Measurements from ENCODE around the gene CWC25.

DNA sequence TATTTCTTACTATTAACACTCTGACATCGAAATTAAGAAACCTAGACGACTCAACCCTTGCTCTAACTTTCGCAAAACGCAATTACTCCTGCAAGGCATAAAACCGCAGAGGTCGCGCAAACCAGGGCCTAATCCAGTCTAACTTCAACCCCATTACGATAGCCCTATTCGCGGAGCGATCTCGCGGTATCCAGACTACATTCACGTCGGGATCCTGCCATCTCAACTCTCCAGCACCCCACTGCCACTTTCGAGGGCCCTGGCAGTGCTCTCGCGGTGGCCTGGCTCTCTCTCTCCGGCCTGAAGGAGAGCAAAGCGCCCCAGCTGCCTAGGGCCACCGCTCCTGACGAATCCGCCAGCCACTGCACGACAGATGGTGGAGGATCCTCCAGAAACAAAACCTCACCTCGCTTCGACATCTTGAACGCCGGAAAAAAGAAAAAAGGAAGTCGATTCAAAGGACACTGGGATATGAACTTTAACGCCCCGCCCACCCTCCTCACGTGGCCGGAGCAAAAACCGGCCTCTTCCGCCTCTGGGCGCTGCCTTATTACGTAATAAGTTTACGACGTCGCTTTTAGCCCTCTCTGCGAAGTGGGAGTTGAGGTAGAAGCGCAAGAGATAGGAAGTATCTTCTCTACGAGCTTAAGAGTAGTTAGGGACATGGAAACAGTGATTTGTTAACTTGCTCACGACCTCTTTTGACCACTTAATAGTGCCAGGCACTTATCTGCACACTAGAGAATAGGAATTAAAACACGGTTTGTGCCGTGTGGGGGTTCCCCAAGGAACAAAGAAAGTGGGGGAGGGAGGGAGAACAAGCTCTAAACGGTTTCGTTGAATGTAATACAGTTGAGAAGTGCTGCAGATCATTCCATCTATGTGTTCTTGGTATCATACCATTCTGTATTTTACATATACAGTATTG, 28.4 kb upstream of the CWC25 start, which contains the start of gene RPL23:
- TF ChIP-seq NRF1 (IDR thresholded peaks at IDR 0.05; ENCODE audit: low read depth, low read length) (no peak), USF2 (IDR thresholded peaks at IDR 0.05; ENCODE audit: borderline replicate concordance, low read depth, low read length) (peak; percentile 88), POLR2AphosphoS5 (IDR thresholded peaks at IDR 0.05; ENCODE audit: low read depth, low read length) (peak; percentile 100), USF1 (IDR thresholded peaks at IDR 0.05; ENCODE audit: borderline replicate concordance, low read depth) (peak; percentile 97), YY1 (IDR thresholded peaks at IDR 0.05; ENCODE audit: low read depth) (peak; percentile 78), SMC3 (IDR thresholded peaks at IDR 0.05; ENCODE audit: low read depth, low read length) (no peak), EP300 (IDR thresholded peaks at IDR 0.05; ENCODE audit: borderline replicate concordance in 1 of 2, low read depth in 1 of 2, low read length in 1 of 2) (no peak), MEF2A (IDR thresholded peaks at IDR 0.05; ENCODE audit: borderline replicate concordance, low read depth) (no peak), TEAD4 (IDR thresholded peaks at IDR 0.05; ENCODE audit: borderline replicate concordance, insufficient read depth) (no peak; the same call in 1 of the 2 replicates), RFX5 (IDR thresholded peaks at IDR 0.05; ENCODE audit: low read length) (no peak), RAD21 (IDR thresholded peaks at IDR 0.05; ENCODE audit: low read length) (no peak)
- TF ChIP-seq, protein P1, sequence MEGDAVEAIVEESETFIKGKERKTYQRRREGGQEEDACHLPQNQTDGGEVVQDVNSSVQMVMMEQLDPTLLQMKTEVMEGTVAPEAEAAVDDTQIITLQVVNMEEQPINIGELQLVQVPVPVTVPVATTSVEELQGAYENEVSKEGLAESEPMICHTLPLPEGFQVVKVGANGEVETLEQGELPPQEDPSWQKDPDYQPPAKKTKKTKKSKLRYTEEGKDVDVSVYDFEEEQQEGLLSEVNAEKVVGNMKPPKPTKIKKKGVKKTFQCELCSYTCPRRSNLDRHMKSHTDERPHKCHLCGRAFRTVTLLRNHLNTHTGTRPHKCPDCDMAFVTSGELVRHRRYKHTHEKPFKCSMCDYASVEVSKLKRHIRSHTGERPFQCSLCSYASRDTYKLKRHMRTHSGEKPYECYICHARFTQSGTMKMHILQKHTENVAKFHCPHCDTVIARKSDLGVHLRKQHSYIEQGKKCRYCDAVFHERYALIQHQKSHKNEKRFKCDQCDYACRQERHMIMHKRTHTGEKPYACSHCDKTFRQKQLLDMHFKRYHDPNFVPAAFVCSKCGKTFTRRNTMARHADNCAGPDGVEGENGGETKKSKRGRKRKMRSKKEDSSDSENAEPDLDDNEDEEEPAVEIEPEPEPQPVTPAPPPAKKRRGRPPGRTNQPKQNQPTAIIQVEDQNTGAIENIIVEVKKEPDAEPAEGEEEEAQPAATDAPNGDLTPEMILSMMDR (IDR thresholded peaks at IDR 0.05), result no peak
- TF ChIP-seq, protein P2, sequence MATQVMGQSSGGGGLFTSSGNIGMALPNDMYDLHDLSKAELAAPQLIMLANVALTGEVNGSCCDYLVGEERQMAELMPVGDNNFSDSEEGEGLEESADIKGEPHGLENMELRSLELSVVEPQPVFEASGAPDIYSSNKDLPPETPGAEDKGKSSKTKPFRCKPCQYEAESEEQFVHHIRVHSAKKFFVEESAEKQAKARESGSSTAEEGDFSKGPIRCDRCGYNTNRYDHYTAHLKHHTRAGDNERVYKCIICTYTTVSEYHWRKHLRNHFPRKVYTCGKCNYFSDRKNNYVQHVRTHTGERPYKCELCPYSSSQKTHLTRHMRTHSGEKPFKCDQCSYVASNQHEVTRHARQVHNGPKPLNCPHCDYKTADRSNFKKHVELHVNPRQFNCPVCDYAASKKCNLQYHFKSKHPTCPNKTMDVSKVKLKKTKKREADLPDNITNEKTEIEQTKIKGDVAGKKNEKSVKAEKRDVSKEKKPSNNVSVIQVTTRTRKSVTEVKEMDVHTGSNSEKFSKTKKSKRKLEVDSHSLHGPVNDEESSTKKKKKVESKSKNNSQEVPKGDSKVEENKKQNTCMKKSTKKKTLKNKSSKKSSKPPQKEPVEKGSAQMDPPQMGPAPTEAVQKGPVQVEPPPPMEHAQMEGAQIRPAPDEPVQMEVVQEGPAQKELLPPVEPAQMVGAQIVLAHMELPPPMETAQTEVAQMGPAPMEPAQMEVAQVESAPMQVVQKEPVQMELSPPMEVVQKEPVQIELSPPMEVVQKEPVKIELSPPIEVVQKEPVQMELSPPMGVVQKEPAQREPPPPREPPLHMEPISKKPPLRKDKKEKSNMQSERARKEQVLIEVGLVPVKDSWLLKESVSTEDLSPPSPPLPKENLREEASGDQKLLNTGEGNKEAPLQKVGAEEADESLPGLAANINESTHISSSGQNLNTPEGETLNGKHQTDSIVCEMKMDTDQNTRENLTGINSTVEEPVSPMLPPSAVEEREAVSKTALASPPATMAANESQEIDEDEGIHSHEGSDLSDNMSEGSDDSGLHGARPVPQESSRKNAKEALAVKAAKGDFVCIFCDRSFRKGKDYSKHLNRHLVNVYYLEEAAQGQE (IDR thresholded peaks at IDR 0.05; ENCODE audit: low read depth, low read length), result no peak

All from SK-N-SH (cell line).